IPS DF 6.9 (cell line): ENCODE results near the gene THRAP3.
"Not testable (repeated sequence)": the region's sequence is repeated elsewhere in the genome, so short reads cannot be mapped to it uniquely, and the experiment has no call there.

ENCODE experiments used
- DNase-seq: peaks from one replicate; pipeline ENCODE4 v3.0.0-alpha.2; 2013; ENCODE audit warnings: low read depth, low spot score
- H3K27ac ChIP-seq: one replicate; pipeline ENCODE4 v1.5.1; 2013; ENCODE audit warnings: low read length, control low read depth
- H3K27me3 ChIP-seq: 2 replicates; pipeline ENCODE4 v1.6.1; 2013; ENCODE audit warnings: mild to moderate bottlenecking, low read length; ENCODE audit not compliant: control insufficient read depth, insufficient read depth
- H3K36me3 ChIP-seq: 2 replicates; pipeline ENCODE4 v1.6.1; 2013; ENCODE audit warnings: low read length; ENCODE audit not compliant: control insufficient read depth, insufficient read depth
- H3K4me1 ChIP-seq: 2 replicates; pipeline ENCODE4 v1.6.1; 2013; ENCODE audit warnings: low read length; ENCODE audit not compliant: control insufficient read depth, insufficient read depth
- H3K4me3 ChIP-seq: 2 replicates; pipeline ENCODE4 v1.5.1; 2013; ENCODE audit warnings: mild to moderate bottlenecking, low read length
- H3K9me3 ChIP-seq: 2 replicates; pipeline ENCODE4 v1.6.1; 2013; ENCODE audit warnings: low read length, inconsistent platforms; ENCODE audit not compliant: control insufficient read depth, insufficient read depth
- WGBS: extraction: QIAGEN DNeasy Blood & Tissue Kit; methylation state at CpG from one replicate; pipeline ENCODE4 v1.1.7; 2013; ENCODE audit warnings: mixed read lengths, missing lambda C conversion rate; ENCODE audit not compliant: insufficient read length, insufficient coverage; 5-methylcytosine and 5-hydroxymethylcytosine counted together

Gene THRAP3

DNA sequence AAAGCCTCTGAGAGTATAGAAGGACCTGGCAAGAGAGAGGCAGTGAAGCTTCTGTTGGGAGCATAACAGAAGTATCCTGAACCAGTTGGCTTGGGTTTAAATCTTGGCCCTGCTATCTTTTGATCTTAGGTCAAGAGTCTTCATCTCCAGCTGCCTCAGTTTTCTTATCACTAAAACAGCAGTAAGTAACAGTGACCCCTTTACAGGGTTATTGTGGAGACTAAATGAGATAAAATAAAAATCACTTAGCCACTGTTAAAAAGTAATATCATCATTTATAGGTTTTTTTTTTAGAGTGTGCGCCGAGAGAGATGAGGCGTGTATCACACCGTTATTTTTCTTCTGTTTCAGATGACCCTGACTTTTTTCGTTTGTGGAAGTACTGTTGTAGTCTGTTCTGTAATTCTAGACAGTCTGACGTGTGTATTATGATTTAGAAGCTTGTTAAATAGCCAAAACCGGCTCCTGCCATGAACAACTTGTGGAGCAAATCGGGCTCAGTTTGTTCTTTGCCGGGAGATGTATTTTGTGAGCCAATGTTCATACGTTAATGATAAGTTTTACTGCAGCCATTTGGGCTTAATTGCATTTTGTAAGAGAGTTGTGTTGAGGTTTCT is 1.1 kb downstream of the THRAP3 start:
- Histone ChIP-seq H3K36me3 (no peaks in the 10 kb centered on the region), H3K9me3 (no peaks in the 10 kb centered on the region), H3K27me3 (no peaks in the 10 kb centered on the region), H3K4me3 (peak overlapping the region; percentile 74; the same call in 1 of the 2 replicates), H3K27ac (no peak overlapping the region), H3K4me1 (no peaks in the 10 kb centered on the region)
- no CpG with 5 or more reads among the region's 10 CpGs for WGBS
- no peak for DNase-seq

- not testable (repeated sequence) for H3K27ac ChIP-seq, H3K27me3 ChIP-seq, H3K9me3 ChIP-seq, H3K4me3 ChIP-seq, H3K4me1 ChIP-seq, H3K36me3 ChIP-seq, DNase-seq
- WGBS = no CpG with 5 or more reads among the region's 12 CpGs
Measured at GRCh38 chr1:36230279-36230678, 6.0 kb downstream of the THRAP3 start.

DNA sequence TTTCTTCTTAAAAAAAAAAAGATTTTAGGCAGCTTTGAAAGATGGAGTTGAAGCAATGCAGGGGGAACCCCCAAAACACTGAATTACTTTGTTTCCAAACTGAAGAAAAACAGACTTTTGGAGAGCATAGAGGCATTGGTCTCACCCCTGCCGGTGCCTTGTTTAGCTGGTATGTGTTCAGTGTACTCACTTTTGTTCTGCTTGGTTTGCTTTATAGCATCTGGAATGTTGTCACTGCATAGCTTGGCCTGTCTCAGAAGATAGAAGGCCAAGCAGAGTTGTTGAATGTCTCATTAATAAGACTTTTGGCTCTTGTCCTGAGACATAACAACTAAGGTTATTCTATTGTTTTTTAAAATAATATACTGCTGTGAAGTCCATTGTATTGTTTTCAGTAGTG is 6.9 kb downstream of the THRAP3 start:
- WGBS = no CpG with 5 or more reads among the region's 1 CpG
- Histone ChIP-seq H3K4me1 (no peaks in the 10 kb centered on the region), H3K27ac (no peak overlapping the region)

GRCh38 chr1:36232212-36233095 is 8.2 kb downstream of the THRAP3 start:
- 100% methylated on average over 1 of the region's 11 CpGs for WGBS
- Histone ChIP-seq H3K27me3 (no peaks in the 10 kb centered on the region), H3K36me3 (no peaks in the 10 kb centered on the region; the same call in 1 of the 2 replicates), H3K4me1 (no peaks in the 10 kb centered on the region), H3K27ac (no peak overlapping the region), H3K9me3 (no peaks in the 10 kb centered on the region), H3K4me3 (no peak overlapping the region)
- DNase-seq = no peak

More for the DNA sequence above, 6.9 kb downstream of the THRAP3 start:
- H3K4me3 ChIP-seq = no peak overlapping the region
- no peaks in the 10 kb centered on the region for H3K27me3 ChIP-seq
- no peaks in the 10 kb centered on the region for H3K9me3 ChIP-seq
- no peak for DNase-seq
- no peaks in the 10 kb centered on the region; the same call in 1 of the 2 replicates for H3K36me3 ChIP-seq

- H3K36me3 ChIP-seq = no peaks in the 10 kb centered on the region; the same call in 1 of the 2 replicates
- no peaks in the 10 kb centered on the region for H3K27me3 ChIP-seq
- DNase-seq = no peak
- H3K4me3 ChIP-seq = no peak overlapping the region
- 100% methylated on average over 1 of the region's 3 CpGs for WGBS
- H3K9me3 ChIP-seq = no peaks in the 10 kb centered on the region
- no peak overlapping the region for H3K27ac ChIP-seq
- H3K4me1 ChIP-seq = no peaks in the 10 kb centered on the region
Measured at GRCh38 chr1:36236302-36236701, 12.1 kb downstream of the THRAP3 start.

DNA sequence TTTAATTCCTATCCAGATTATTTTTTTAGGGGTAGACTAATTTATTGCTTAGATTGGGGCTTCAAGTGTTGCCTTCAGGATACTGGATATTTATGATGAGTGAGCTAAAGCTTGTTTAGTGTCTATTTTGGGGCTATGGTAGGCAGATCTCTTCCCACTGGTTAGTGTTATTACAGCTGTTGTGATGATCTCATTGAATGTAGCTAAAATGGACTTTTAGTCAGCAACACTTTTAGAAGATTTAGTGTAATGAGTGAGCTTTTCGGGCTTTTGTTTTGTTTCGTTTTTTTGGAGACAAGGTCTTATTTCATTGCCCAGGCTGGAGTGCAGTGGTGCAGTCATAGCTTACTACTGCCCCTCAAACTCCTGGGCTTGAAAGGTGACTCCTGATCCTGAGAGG is 14.2 kb downstream of the THRAP3 start:
- Histone ChIP-seq H3K4me3 (no peak overlapping the region), H3K9me3 (no peaks in the 10 kb centered on the region), H3K36me3 (no peaks in the 10 kb centered on the region), H3K4me1 (no peaks in the 10 kb centered on the region), H3K27me3 (no peaks in the 10 kb centered on the region), H3K27ac (no peak overlapping the region)
- no CpG with 5 or more reads among the region's 2 CpGs for WGBS
- no peak for DNase-seq

DNA sequence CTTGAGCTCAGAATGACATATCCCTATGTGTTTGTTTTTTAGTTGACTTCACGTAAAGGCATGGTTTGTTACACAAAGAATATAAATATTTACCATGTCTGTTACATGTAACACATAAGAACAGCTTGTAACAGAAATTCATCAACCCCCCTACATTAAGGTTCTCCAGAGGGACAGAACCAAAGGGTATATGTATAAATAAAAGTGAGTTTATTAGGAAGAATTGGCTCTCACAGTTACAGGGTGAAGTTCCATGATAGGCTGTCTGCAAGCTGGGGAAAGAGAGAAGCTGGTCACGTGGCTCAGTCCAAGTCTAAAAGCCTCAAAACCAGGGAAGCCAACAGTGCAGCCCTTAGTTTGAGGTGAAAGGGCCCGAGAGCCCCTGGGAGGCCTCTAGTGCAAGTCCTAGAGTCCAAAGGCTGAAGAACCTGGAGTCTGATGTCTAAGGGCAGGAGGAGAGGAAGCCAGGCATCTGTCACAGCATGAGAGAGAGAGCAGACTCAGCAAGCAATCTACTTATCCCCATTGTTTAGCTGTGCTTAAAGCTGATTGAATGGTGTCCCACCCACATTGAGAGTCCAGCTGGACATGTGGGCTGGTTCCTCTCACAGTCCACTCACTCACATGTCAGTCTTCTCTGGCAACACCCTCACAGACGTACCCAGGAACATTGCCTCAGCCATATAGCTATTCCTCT is 15.8 kb downstream of the THRAP3 start:
- Histone ChIP-seq H3K4me1 (no peaks in the 10 kb centered on the region), H3K27ac (no peak overlapping the region), H3K4me3 (no peak overlapping the region), H3K27me3 (no peaks in the 10 kb centered on the region), H3K36me3 (no peaks in the 10 kb centered on the region), H3K9me3 (no peaks in the 10 kb centered on the region)
- no peak for DNase-seq
- no CpG with 5 or more reads among the region's 4 CpGs for WGBS

- DNase-seq = no peak
- H3K36me3 ChIP-seq = no peaks in the 10 kb centered on the region
Measured at GRCh38 chr1:36247538-36247937, 23.3 kb downstream of the THRAP3 start.

DNA sequence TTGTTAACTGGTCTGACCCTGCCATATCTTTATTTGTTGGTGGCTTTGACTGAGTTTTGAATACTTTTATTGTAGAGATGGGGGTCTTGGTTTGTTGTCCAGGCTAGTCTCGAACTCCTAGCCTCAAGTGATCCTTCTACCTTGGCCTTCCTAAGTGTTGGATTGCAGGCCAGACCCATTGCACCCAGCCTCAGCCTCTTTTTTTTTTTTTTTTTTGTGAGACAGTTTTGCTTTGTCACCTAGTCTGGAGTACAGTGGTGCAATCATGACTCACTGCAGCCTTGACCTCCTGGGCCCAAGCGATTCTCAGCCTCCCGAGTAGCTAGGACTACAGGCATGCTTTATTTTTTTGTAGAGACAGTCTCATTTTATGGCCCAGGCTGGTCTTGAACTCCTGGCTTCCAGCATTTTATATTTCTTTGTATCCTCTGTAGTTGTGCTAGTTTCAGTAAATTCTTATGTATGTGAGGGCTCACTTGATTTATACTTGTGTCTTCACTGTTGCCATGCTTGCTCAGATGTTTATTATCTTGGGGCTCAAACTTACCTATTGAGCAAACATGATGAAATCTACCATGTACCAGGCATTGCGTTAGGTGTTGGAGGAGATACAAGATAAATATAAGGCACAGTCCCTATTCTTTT is 24.1 kb downstream of the THRAP3 start:
- no peak for DNase-seq
- H3K36me3 ChIP-seq = no peaks in the 10 kb centered on the region

More at GRCh38 chr1:36247538-36247937, 23.3 kb downstream of the THRAP3 start:
- no CpG with 5 or more reads among the region's 3 CpGs for WGBS
- no peaks in the 10 kb centered on the region for H3K9me3 ChIP-seq
- H3K27ac ChIP-seq = no peak overlapping the region
- no peaks in the 10 kb centered on the region for H3K27me3 ChIP-seq
- H3K4me3 ChIP-seq = no peak overlapping the region
- H3K4me1 ChIP-seq = no peaks in the 10 kb centered on the region; the same call in 1 of the 2 replicates

More for the DNA sequence above, 24.1 kb downstream of the THRAP3 start:
- Histone ChIP-seq H3K4me1 (no peaks in the 10 kb centered on the region; the same call in 1 of the 2 replicates), H3K4me3 (no peak overlapping the region), H3K27ac (no peak overlapping the region), H3K27me3 (no peaks in the 10 kb centered on the region), H3K9me3 (no peaks in the 10 kb centered on the region)
- WGBS = no CpG with 5 or more reads among the region's 4 CpGs
